Measurements from ENCODE around the gene AIF1.
A peak's percentile ranks its signal among the peaks of the same experiment; 100 is the strongest.

AIF1 gene

GRCh38 chr6:31579546-31580437, 35.2 kb upstream of the AIF1 start (continued):
- TF ChIP-seq OSR1 (CRISPR knock-in tag; IDR thresholded peaks at IDR 0.05) (no peak), TOX (CRISPR knock-in tag; IDR thresholded peaks at IDR 0.05; ENCODE audit: borderline replicate concordance) (no peak), SNAI2 (CRISPR knock-in tag; IDR thresholded peaks at IDR 0.05) (no peak)

- no peak for ATAC-seq
- no peak for TF ChIP-seq ZFP3 (CRISPR knock-in tag; IDR thresholded peaks at IDR 0.05)
- no peak for TF ChIP-seq POU6F1 (CRISPR knock-in tag; IDR thresholded peaks at IDR 0.05; ENCODE audit: borderline replicate concordance, low read depth)
- TF ChIP-seq ISL1 (CRISPR knock-in tag; IDR thresholded peaks at IDR 0.05), result no peak
- no peak for TF ChIP-seq ZNF565 (CRISPR knock-in tag; conservative IDR thresholded peaks at IDR 0.05; ENCODE audit: low read depth)
- TF ChIP-seq GLIS3 (CRISPR knock-in tag; IDR thresholded peaks at IDR 0.05), result no peak
- TF ChIP-seq ARNTL (CRISPR knock-in tag; IDR thresholded peaks at IDR 0.05; ENCODE audit: borderline replicate concordance, low read depth), result no peak
- no peak for TF ChIP-seq PATZ1 (CRISPR knock-in tag; IDR thresholded peaks at IDR 0.05; ENCODE audit: borderline replicate concordance)
- TF ChIP-seq ZNF70 (CRISPR knock-in tag; IDR thresholded peaks at IDR 0.05), result no peak
- TF ChIP-seq TCF4 (CRISPR knock-in tag; IDR thresholded peaks at IDR 0.05; ENCODE audit: borderline replicate concordance), result no peak
These were observed 34.6 kb upstream of the AIF1 start for GRCh38 chr6:31580438-31580740.

GRCh38 chr6:31580807-31581433, 34.1 kb upstream of the AIF1 start:
- TF ChIP-seq RARB (CRISPR knock-in tag; IDR thresholded peaks at IDR 0.05) (no peak), CREB5 (CRISPR knock-in tag; IDR thresholded peaks at IDR 0.05; ENCODE audit: low read depth) (no peak)
- peak; percentile 99 for ATAC-seq

- no peak for TF ChIP-seq PATZ1 (CRISPR knock-in tag; IDR thresholded peaks at IDR 0.05; ENCODE audit: borderline replicate concordance)
- TF ChIP-seq OSR1 (CRISPR knock-in tag; IDR thresholded peaks at IDR 0.05), result no peak
- TF ChIP-seq ZFP3 (CRISPR knock-in tag; IDR thresholded peaks at IDR 0.05), result no peak
- no peak for TF ChIP-seq ZC3H10 (CRISPR knock-in tag; IDR thresholded peaks at IDR 0.05)
- no peak for TF ChIP-seq TSHZ2 (CRISPR knock-in tag; IDR thresholded peaks at IDR 0.05)
- no peak for TF ChIP-seq ISL1 (CRISPR knock-in tag; IDR thresholded peaks at IDR 0.05)
- no peak for TF ChIP-seq ZNF70 (CRISPR knock-in tag; IDR thresholded peaks at IDR 0.05)
- peak; percentile 21 for ATAC-seq
These were observed 33.4 kb upstream of the AIF1 start for GRCh38 chr6:31581434-31582229.

Measured in SK-N-SH treated with all-trans-retinoic acid at 6 μM for 48 hours (cell line).